NCI-H1048 (cell line): ENCODE results near the gene C5.
"Not testable (repeated sequence)": the region's sequence is repeated elsewhere in the genome, so short reads cannot be mapped to it uniquely, and the experiment has no call there.

ENCODE experiments used
- DNase-seq: peaks from one replicate; lab custom pipeline; 2025; lab: John Stamatoyannopoulos, UW

C5 gene

GRCh38 chr9:121048175-121048574 is 1.9 kb downstream of the C5 start:
- DNase-seq, result no peak

DNA sequence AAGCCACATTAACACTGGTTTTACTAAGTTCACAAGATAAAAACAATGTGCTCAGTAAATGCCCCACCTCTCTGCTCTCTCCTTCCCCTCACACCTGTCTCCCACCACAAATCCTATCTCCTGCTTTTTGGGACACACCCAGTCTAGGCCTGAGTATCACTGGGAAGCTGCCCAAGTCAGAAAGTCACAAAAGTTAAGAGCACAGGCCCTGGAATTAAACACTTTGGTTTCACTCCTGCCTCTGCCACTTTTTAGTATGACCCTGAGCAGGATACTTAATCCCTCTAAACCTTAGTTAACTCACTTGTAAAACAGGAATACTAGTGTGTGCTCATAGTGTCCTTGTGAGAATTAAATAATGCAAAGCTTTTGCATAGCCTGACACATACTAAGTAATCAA is 11.3 kb downstream of the C5 start:
- no peak for DNase-seq

DNA sequence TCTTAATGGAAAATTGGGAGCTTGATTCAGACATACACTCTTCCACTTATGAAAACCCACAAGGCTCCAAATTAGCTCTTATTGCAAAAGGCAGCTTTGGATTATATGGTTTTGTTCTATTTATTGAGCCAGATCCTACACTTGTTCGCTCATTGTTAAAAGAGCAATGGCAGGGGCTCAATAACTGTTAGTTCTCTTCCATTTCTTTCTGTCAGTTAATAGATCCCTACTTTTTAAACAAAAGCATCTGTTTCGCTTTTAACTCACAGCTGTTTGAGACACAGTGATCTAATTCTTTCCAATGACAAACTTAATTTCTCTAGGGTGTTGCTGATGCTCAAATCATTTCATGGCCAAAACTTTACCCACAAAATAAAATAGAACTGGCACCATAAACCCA is 11.7 kb downstream of the C5 start:
- DNase-seq, result no peak

GRCh38 chr9:121035717-121036116 is 14.4 kb downstream of the C5 start:
- DNase-seq, result not testable (repeated sequence)

DNA sequence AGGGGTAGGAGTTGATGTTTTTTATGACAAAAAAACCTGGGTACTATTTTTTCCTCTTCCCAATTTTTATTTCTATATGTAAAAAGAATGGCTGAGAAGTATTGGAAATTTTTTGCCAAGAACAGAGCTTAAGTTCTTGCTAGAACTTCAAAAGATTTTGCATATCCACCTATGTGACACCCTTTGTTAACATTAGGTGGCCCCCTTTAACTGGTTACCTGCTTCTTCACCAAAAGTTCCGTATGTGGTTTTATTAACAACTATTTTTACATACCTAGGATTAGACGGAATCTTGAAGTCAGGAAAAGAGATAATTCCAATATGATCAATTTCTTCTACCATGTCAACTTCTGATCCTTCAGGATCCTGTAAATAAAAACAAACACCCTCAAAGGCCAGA is 15.5 kb downstream of the C5 start:
- DNase-seq, result no peak

DNA sequence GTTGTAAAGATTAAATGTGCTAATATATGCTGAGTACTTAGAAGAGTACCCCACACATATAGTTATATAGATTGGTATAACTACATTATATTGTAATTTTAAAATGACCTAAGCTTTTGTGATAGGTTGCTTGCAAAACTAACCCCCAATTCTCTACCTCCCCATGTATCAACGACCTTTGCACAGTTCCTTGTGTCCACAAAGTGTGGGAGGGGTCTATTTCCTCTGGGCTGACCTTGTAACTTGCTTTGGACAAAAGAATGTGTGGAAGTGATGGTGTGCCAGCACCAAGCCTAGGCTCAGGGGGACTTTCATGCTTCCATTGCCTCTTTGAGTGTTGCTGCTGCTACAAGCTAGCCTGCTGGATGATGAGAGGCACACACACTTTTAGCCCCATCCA is 20.6 kb downstream of the C5 start:
- DNase-seq, result no peak

GRCh38 chr9:121028285-121028684 is 21.8 kb downstream of the C5 start:
- not testable (repeated sequence) for DNase-seq

GRCh38 chr9:121026768-121027167 is 23.3 kb downstream of the C5 start:
- DNase-seq, result no peak

DNA sequence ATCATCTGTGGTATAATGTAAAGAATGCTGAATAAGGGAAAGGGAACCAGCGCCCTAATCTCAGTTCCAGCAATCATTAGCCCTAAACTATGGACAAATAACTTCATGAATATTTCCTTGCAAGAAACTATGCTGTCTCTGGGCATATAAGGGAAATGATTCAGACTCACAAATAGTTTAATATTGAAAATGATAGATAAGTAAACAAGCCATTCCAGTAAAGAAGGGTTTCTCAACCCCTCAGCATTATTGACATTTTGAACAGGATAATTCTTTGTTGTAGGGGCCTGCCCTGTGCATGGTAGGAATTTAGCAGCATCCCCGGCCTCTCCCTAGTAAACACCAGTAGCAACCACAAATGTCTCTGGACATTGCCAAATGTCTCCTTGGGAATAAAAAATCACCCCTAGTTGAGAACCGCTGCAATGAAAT is 23.8 kb downstream of the C5 start:
- no peak for DNase-seq

- DNase-seq, result no peak
Observed at GRCh38 chr9:121024237-121024636, 25.8 kb downstream of the C5 start.

DNA sequence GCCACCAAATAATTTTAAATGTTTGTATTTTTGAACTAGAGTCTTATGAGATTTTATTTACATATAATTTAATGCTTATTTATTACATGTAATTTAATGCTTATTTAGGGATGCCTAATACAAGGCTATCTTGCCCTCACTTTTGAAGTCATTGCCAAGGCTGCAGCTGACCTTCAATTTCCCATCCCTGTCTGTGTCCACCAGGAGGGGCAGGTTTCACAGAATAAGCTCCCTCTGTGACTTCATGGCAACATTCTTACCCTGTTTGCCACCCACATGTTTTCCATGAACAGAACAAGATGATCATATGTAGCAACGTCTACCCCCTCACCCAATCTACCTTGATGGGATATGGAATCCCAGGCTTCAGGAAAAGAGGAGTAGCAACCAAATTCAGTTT is 27.0 kb downstream of the C5 start:
- DNase-seq, result no peak

GRCh38 chr9:121021301-121021700 is 28.8 kb downstream of the C5 start:
- DNase-seq, result no peak

- no peak for DNase-seq
Observed at GRCh38 chr9:121019273-121019672, 30.8 kb downstream of the C5 start.

DNA sequence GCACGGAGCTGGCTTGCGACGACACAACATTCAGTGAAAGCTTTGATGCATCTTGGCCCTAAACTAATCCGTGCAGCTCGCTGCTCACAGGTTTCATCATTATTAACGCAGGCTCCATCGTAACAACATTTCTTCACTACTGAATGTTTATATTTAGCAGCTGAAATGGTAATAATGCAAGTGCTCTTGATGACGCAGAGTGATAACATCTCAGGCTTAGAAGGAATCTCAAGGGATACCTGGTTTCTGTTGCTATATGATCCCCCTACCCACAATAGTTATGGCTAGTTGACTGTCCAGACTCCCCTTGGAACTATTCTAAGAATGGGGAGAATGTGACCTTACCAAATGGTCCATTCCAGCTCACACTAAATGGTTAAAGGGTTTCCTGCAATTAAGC is 36.2 kb downstream of the C5 start:
- DNase-seq, result no peak

DNA sequence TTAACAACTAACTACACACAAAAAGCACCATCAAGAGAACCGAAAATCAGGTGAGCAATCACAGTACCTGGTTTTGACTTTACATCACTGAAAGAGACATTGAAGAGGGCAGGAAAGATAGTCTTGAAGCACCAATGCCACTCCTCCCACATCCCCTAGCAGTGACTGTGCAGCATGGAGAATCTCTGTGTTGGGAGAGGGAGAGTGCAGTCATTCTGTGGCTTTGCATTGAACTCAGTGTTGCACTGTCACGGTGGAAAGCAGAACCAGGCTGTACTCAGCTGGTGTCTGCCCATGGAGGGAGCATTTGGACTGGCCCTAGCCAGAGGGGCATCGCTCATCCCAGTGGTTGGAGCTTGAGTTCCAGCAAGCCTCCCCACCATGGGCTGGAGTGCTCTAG is 40.4 kb downstream of the C5 start:
- no peak for DNase-seq

- no peak for DNase-seq
Observed at GRCh38 chr9:120999317-120999716, 50.8 kb downstream of the C5 start.

DNA sequence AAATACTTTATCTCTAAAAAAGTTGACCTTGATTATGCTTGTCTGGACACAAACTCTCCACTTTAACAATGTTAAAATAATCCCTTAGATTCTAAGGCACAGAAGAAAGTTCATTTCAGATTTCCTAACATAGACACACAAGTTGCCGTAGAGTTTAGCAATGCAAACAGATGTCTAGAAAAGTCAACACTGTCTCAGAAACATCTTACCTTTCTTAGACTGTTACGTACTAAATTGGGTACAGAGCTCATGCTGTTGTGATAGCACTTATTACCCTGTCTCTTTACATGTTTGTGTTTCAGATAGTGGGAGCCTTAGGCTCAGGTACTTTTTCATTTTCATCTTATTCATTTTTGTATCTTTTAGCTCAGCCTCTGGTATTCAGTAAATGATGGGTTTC is 52.0 kb downstream of the C5 start:
- DNase-seq, result no peak

GRCh38 chr9:120997502-120997901 is 52.6 kb downstream of the C5 start:
- DNase-seq, result no peak

DNA sequence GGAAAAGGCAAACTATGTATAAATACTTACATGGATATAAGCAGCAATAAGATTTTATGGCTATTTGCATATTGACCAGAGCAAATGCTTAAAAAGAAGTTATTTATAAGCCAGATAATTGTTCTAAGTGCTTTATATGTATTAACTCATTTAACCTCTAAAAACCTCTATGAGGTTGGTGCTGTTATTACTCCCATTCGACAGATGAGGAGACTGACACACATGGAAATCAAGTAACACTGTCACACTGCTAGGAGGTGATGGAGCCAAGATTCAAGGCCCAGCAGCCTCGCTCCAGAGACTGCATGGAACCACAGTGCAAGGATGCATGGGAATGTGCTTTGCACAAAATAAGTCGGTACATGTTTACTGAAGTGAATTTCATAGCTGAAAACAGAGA is 53.7 kb downstream of the C5 start:
- DNase-seq, result no peak

- DNase-seq, result no peak
Observed at GRCh38 chr9:120989065-120989464, 61.0 kb downstream of the C5 start.

DNA sequence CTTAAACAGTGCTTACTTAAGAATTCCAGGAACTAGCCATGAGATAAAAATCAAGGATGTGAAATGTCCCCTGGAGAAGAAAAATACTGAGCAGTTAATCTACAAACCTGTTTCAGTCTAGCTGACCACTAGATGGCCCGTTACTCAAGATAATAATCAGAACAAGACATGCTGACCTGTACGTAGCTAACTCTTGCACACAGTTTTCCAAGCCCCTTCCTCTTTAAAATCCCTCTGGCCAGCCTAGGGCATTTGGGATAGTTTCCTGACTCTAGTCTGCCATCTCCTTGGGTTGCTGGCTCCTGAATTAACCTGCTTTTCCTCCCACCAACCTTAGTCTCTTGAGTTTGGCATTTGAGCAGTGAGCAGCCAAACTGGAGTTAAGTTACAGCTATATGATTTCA is 64.3 kb downstream of the C5 start:
- DNase-seq, result no peak

GRCh38 chr9:120983259-120983837 is 66.7 kb downstream of the C5 start:
- DNase-seq, result no peak

- no peak for DNase-seq
Observed at GRCh38 chr9:120982836-120983235, 67.2 kb downstream of the C5 start.

GRCh38 chr9:120980951-120981350 is 69.1 kb downstream of the C5 start:
- DNase-seq, result no peak

GRCh38 chr9:120979797-120980196 is 70.3 kb downstream of the C5 start:
- no peak for DNase-seq
